ENCODE data around the gene GARNL3. TPM values are rescaled to one million over a fixed set of nuclear protein-coding genes. Genes with fewer than 3 reads are reported as not detected.

GARNL3 gene
- total and polyA plus RNA-seq, 8 donors: 2.3 to 7.1 (median 3.4) TPM

DNA sequence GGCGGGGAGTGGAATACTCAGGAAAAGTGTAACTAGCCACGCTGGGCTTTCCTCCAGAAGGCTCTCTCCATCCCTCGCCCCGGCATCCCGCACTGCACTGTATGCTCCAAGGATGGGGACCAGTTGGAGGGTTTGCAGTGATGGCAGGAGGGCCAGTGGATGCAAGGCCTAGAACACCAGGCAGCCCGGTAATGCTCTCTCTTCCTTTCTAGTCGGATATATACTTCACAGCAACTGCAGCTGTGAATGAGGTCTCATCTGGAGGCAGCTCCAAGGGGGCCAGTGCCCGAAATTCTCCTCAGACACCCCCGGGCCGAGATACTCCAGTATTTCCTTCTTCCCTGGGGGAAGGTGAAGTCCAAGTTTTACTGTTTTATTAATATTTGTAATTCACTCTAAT, 122.4 kb downstream of the GARNL3 start:
- intact Hi-C loops (cut with DNase I): no loop called here
- H3K9me3 ChIP-seq: no peaks in the 10 kb centered on the region
- H3K4me3 ChIP-seq: no peak overlapping the region
- H3K36me3 ChIP-seq: no peaks in the 10 kb centered on the region
- 87 to 91% methylated on average over 10 of the region's 10 CpGs for WGBS, 2 donors
- TF ChIP-seq, protein P1, sequence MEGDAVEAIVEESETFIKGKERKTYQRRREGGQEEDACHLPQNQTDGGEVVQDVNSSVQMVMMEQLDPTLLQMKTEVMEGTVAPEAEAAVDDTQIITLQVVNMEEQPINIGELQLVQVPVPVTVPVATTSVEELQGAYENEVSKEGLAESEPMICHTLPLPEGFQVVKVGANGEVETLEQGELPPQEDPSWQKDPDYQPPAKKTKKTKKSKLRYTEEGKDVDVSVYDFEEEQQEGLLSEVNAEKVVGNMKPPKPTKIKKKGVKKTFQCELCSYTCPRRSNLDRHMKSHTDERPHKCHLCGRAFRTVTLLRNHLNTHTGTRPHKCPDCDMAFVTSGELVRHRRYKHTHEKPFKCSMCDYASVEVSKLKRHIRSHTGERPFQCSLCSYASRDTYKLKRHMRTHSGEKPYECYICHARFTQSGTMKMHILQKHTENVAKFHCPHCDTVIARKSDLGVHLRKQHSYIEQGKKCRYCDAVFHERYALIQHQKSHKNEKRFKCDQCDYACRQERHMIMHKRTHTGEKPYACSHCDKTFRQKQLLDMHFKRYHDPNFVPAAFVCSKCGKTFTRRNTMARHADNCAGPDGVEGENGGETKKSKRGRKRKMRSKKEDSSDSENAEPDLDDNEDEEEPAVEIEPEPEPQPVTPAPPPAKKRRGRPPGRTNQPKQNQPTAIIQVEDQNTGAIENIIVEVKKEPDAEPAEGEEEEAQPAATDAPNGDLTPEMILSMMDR (IDR thresholded peaks at IDR 0.05): no peak
- no peaks in the 10 kb centered on the region for H3K27me3 ChIP-seq
- H3K4me1 ChIP-seq: no peaks in the 10 kb centered on the region
- DNase-seq (no peak), ATAC-seq (no peak), FAIRE-seq (no peak)
- H3K27ac ChIP-seq: no peak overlapping the region

DNA sequence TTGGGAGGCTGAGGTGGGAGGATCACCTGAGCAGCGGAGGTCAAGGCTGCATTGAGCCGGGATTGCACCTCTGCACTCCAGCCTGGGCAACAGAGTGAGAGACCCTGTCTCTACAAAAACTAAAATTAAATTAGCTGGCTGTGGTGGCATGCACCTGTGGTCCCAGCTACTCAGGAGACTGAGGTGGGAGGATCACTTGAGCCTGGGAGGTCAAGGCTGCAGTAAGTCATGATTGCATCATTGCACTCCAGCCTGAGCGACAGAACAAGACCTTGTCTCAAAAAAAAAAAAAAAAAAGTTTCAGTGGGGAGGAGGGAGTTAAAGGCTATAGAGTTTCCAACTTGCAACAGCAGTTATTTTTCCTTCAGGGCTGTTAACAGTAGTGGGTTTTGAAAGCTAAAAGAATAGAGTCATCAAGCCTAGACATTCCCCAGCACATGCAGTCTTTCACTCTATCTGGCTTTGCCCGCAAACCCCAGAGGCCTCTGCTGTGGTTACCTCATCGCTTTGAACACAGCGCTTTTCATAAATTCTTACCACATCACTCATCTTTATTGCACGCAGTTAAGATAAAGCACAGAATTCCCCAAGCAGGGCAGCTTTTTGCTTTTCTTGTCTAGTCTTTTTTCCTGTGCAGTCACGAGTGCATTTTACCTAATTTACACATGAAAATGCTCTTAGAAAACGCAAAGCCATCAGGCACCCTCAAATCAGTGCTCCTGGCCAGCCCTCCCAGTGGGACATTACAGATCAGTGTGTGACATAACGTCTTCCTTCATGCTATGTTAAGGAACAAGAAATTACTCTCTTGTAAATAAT, 123.7 kb downstream of the GARNL3 start:
- FAIRE-seq: no peak
- WGBS, 2 donors: 56 to 66% methylated on average over 10 of the region's 10 CpGs
- H3K27ac ChIP-seq: peak overlapping the region in 1 of 4 donors; percentile 1

DNA sequence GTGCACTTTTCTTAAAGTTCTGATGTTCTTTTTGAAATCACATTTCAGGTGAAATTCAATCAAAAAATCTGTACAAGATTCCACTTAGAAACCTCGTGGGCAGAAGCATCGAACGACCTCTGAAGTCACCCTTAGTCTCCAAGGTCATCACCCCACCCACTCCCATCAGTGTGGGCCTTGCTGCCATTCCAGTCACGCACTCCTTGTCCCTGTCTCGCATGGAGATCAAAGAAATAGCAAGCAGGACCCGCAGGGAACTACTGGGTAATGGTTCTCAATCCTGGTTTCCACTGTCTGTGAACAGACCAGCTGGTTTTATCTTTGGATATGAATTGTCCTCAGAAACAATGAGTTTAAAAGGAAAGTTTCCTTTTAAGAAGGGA, 124.3 kb downstream of the GARNL3 start:
- TF ChIP-seq, protein P1 (IDR thresholded peaks at IDR 0.05): no peak
- intact Hi-C loops (cut with DNase I): no loop called here
- DNase-seq (no peak), ATAC-seq (no peak), FAIRE-seq (no peak)
- no peaks in the 10 kb centered on the region for H3K36me3 ChIP-seq
- H3K27me3 ChIP-seq: no peaks in the 10 kb centered on the region
- no peak overlapping the region for H3K4me3 ChIP-seq
- H3K27ac ChIP-seq: peak overlapping the region in 1 of 4 donors; percentile 1
- WGBS, 2 donors: 55 to 58% methylated on average over 6 of the region's 6 CpGs
- H3K4me1 ChIP-seq: no peaks in the 10 kb centered on the region
- no peaks in the 10 kb centered on the region for H3K9me3 ChIP-seq

More for the DNA sequence above, 123.7 kb downstream of the GARNL3 start:
- TF ChIP-seq, protein P1 (IDR thresholded peaks at IDR 0.05): no peak
- no peak overlapping the region for H3K4me3 ChIP-seq
- no peak for DNase-seq
- H3K36me3 ChIP-seq: no peaks in the 10 kb centered on the region
- no peaks in the 10 kb centered on the region for H3K4me1 ChIP-seq
- no peaks in the 10 kb centered on the region for H3K9me3 ChIP-seq
- H3K27me3 ChIP-seq: no peaks in the 10 kb centered on the region
- peak; percentile 55 to 91 (median 86) for ATAC-seq
- intact Hi-C loops (cut with DNase I): no loop called here

DNA sequence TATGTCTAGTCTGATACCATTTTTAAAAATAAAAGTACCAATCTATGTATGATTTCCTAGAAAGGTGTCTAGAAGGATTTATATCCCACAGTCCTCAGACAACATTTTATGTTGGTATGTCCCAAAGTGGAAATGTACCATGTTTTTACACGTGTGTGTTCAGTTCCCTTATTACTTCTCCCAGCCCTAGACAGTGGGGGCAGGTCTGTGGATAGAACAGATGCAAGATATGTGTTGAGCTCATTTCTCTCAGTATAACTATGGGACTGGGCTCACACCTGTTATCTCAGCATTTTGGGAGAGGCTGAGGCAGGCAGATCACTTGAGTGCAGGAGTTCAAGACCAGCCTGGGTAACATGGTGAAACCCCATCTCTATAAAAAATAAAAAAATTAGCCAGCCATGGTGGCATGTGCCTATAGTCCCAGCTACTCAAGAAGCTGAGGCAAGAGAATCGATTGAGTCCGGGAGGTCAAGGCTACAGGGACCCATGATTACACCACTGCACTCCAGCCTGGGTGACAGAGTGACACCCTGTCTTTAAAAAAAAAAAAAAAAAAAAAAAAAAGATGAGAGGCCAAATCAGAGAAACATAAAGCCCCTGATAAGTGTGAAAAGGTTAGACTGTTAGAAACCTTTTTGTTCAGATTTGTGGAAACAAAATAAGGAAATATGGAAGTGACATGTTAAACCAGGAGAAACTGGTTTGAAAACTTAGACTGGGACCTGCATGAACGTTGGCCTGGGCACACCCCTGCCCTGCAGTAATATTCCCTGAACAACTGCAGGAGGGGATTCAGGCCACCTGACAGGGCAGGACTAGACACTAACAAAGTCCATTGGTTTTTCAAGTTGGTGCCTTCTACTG, 125.0 kb downstream of the GARNL3 start:
- no peak for FAIRE-seq
- H3K27ac ChIP-seq: no peak overlapping the region
- WGBS, 2 donors: 66 to 77% methylated on average over 4 of the region's 4 CpGs

More for the DNA sequence above, 125.0 kb downstream of the GARNL3 start:
- Histone ChIP-seq H3K27me3 (no peaks in the 10 kb centered on the region), H3K9me3 (no peaks in the 10 kb centered on the region), H3K4me1 (no peaks in the 10 kb centered on the region), H3K36me3 (no peaks in the 10 kb centered on the region), H3K4me3 (no peak overlapping the region)
- DNase-seq: no peak
- no peak for ATAC-seq
- intact Hi-C loops (cut with DNase I): no loop called here
- TF ChIP-seq, protein P1 (IDR thresholded peaks at IDR 0.05): no peak

Measured in pancreas (tissue), 10 donors.